RWPE2 (cell line): ENCODE results near the gene PTPRCAP.

Experiments used
- ATAC-seq: fragments of 200-7000 bp; cut with Tn5 transposase; 3 replicates; pipeline ENCODE4 v1.9.1; 2021; ENCODE audit warnings: low read depth
- DNase-seq: peaks from one replicate; pipeline ENCODE4 v3.0.0-alpha.2; 2020; ENCODE audit warnings: low spot score
- H3K27ac ChIP-seq: fragments of 450-650 bp; 2 replicates; pipeline ENCODE4 v1.5.1; 2017; ENCODE audit warnings: mild to moderate bottlenecking; ENCODE audit not compliant: poor library complexity, severe bottlenecking
- H3K27me3 ChIP-seq: fragments of 250-450 bp; sonication (Bioruptor Pico); 2 replicates; pipeline ENCODE4 v1.5.1; 2021; ENCODE audit warnings: mild to moderate bottlenecking, moderate library complexity; ENCODE audit not compliant: insufficient read depth, poor library complexity, severe bottlenecking
- H3K36me3 ChIP-seq: fragments of 250-450 bp; sonication (Bioruptor Pico); 2 replicates; pipeline ENCODE4 v1.5.1; 2020; ENCODE audit warnings: low read depth, mild to moderate bottlenecking, moderate library complexity
- H3K4me1 ChIP-seq: fragments of 250-450 bp; sonication (Bioruptor Pico); 2 replicates; pipeline ENCODE4 v1.5.1; 2021; ENCODE audit warnings: mild to moderate bottlenecking, moderate library complexity; ENCODE audit not compliant: insufficient read depth, poor library complexity, severe bottlenecking
- H3K4me3 ChIP-seq: fragments of 250-450 bp; sonication (Bioruptor Pico); 2 replicates; pipeline ENCODE4 v1.5.1; 2021; ENCODE audit warnings: mild to moderate bottlenecking, moderate library complexity; ENCODE audit not compliant: severe bottlenecking
- H3K9me3 ChIP-seq: fragments of 250-450 bp; sonication (Bioruptor Pico); 2 replicates; pipeline ENCODE4 v1.5.1; 2021; ENCODE audit warnings: mild to moderate bottlenecking, moderate library complexity; ENCODE audit not compliant: severe bottlenecking
- CTCF ChIP-seq: fragments of 450-650 bp; IDR thresholded peaks from one replicate; pipeline ENCODE4 v1.5.1; 2017; ENCODE audit warnings: mild to moderate bottlenecking, moderate library complexity; ENCODE audit not compliant: poor library complexity, severe bottlenecking

PTPRCAP gene

GRCh38 chr11:67452141-67452952 is 14.9 kb upstream of the PTPRCAP start, which contains the start of gene GPR152:
GPR152 (minus strand) TSS chr11:67452729; CDS start chr11:67452724, 5 bp downstream.
- no peak within 1 kb of the TSS for H3K27ac ChIP-seq
- peak; percentile 47 for DNase-seq
- ATAC-seq, result no peak
- H3K27me3 ChIP-seq, result no peaks in the 10 kb centered on the region
- no peaks in the 10 kb centered on the region for H3K9me3 ChIP-seq
- TF ChIP-seq CTCF, result no peak
- no peaks in the 10 kb centered on the region for H3K4me1 ChIP-seq
- H3K36me3 ChIP-seq, result no peaks in the 10 kb centered on the region
- H3K4me3 ChIP-seq, result no peak within 1 kb of the TSS

- Histone ChIP-seq H3K27ac (no peak overlapping the region), H3K9me3 (no peaks in the 10 kb centered on the region), H3K36me3 (no peaks in the 10 kb centered on the region), H3K27me3 (no peaks in the 10 kb centered on the region), H3K4me3 (no peak overlapping the region), H3K4me1 (no peaks in the 10 kb centered on the region)
- DNase-seq (no peak), ATAC-seq (no peak)
- no peak for TF ChIP-seq CTCF
Measured at GRCh38 chr11:67451658-67451976, 14.1 kb upstream of the PTPRCAP start.

GRCh38 chr11:67450796-67451657 is 13.5 kb upstream of the PTPRCAP start:
- H3K36me3 ChIP-seq, result no peaks in the 10 kb centered on the region
- H3K4me1 ChIP-seq, result no peaks in the 10 kb centered on the region
- H3K27ac ChIP-seq, result no peak overlapping the region

GRCh38 chr11:67449116-67449844 is 11.8 kb upstream of the PTPRCAP start:
- no peak for ATAC-seq
- no peak for DNase-seq

More at GRCh38 chr11:67450796-67451657, 13.5 kb upstream of the PTPRCAP start:
- TF ChIP-seq CTCF, result no peak
- no peak for DNase-seq
- H3K4me3 ChIP-seq, result no peak overlapping the region
- no peak for ATAC-seq
- H3K9me3 ChIP-seq, result no peaks in the 10 kb centered on the region
- H3K27me3 ChIP-seq, result no peaks in the 10 kb centered on the region

More at GRCh38 chr11:67449116-67449844, 11.8 kb upstream of the PTPRCAP start:
- Histone ChIP-seq H3K27ac (no peak overlapping the region), H3K27me3 (no peaks in the 10 kb centered on the region), H3K4me3 (no peak overlapping the region), H3K9me3 (no peaks in the 10 kb centered on the region), H3K36me3 (no peaks in the 10 kb centered on the region), H3K4me1 (no peaks in the 10 kb centered on the region)
- no peak for TF ChIP-seq CTCF
